GM23338 (cell line): Measurements from ENCODE around the gene USP3. TPM values are rescaled to one million over a fixed set of nuclear protein-coding genes. Genes with fewer than 3 reads are reported as not detected.

Experiments
- ATAC-seq: fragments of 200-7000 bp; cut with Tn5 transposase; 3 replicates; pipeline ENCODE4 v1.9.1; 2020
- DNase-seq: peaks from one replicate; pipeline ENCODE4 v3.0.0-alpha.2; 2015; ENCODE audit warnings: low spot score
- H2AFZ ChIP-seq: fragments of 200-600 bp; sonication (generic); 2 replicates; pipeline ENCODE4 v1.8.0; 2016; ENCODE audit warnings: antibody characterized with exemption, mild to moderate bottlenecking, moderate library complexity
- H3F3A ChIP-seq: fragments of 200-600 bp; sonication (generic); replicated peaks from 2 replicates; pipeline ENCODE4 v1.8.0; 2017; ENCODE audit warnings: antibody characterized with exemption, mixed run types, low read depth
- H3K27ac ChIP-seq: fragments of 200-600 bp; sonication (generic); 2 replicates; pipeline ENCODE4 v1.6.1; 2016; ENCODE audit warnings: low read depth
- H3K27me3 ChIP-seq: fragments of 200-600 bp; sonication (generic); 2 replicates; pipeline ENCODE4 v1.8.0; 2016; ENCODE audit warnings: mild to moderate bottlenecking, mixed run types, moderate library complexity; ENCODE audit not compliant: insufficient read depth
- H3K36me3 ChIP-seq: fragments of 200-600 bp; sonication (generic); 2 replicates; pipeline ENCODE4 v1.8.0; 2016; ENCODE audit warnings: mild to moderate bottlenecking; ENCODE audit not compliant: insufficient read depth
- H3K4me1 ChIP-seq: fragments of 200-600 bp; sonication (generic); 2 replicates; pipeline ENCODE4 v1.8.0; 2016; ENCODE audit warnings: mild to moderate bottlenecking, moderate library complexity; ENCODE audit not compliant: insufficient read depth
- H3K4me2 ChIP-seq: fragments of 200-600 bp; sonication (generic); 2 replicates; pipeline ENCODE4 v1.7.1; 2017; ENCODE audit warnings: mixed run types
- H3K4me3 ChIP-seq: fragments of 200-600 bp; sonication (generic); 2 replicates; pipeline ENCODE4 v1.6.1; 2016; ENCODE audit warnings: mixed run types
- H3K79me2 ChIP-seq: fragments of 200-600 bp; sonication (generic); replicated peaks from 2 replicates; pipeline ENCODE4 v1.8.0; 2017; ENCODE audit warnings: mild to moderate bottlenecking; ENCODE audit not compliant: insufficient read depth
- H3K9me2 ChIP-seq: fragments of 200-600 bp; sonication (generic); 2 replicates; pipeline ENCODE4 v1.8.0; 2017; ENCODE audit not compliant: insufficient read depth
- H4K20me1 ChIP-seq: fragments of 200-600 bp; sonication (generic); replicated peaks from 2 replicates; pipeline ENCODE4 v1.8.0; 2017; ENCODE audit warnings: mild to moderate bottlenecking; ENCODE audit not compliant: insufficient read depth
- H3K27ac Mint-ChIP-seq: 2 replicates; pipeline ENCODE4 v1.8.0; 2020; ENCODE audit warnings: inconsistent platforms, mild to moderate bottlenecking, moderate library complexity, mixed read lengths
- H3K27me3 Mint-ChIP-seq: 3 replicates; pipeline ENCODE4 v1.8.0; 2022; ENCODE audit warnings: low read depth, mild to moderate bottlenecking, moderate library complexity, mixed read lengths, inconsistent platforms; ENCODE audit not compliant: insufficient read depth, poor library complexity
- H3K36me3 Mint-ChIP-seq: 3 replicates; pipeline ENCODE4 v1.8.0; 2021; ENCODE audit warnings: low read depth, mild to moderate bottlenecking, inconsistent platforms, moderate library complexity, mixed read lengths
- H3K4me1 Mint-ChIP-seq: 3 replicates; pipeline ENCODE4 v1.8.0; 2020; ENCODE audit warnings: mild to moderate bottlenecking, inconsistent platforms, mixed read lengths
- H3K4me3 Mint-ChIP-seq: 3 replicates; pipeline ENCODE4 v1.8.0; 2021; ENCODE audit warnings: moderate library complexity, mild to moderate bottlenecking, inconsistent platforms, mixed read lengths
- H3K9me3 Mint-ChIP-seq: 3 replicates; pipeline ENCODE4 v1.8.0; 2020; ENCODE audit warnings: moderate library complexity, mild to moderate bottlenecking, inconsistent platforms, mixed read lengths
- CREB1 ChIP-seq: fragments of 250-450 bp; sonication (Bioruptor Pico); IDR thresholded peaks from 2 replicates; pipeline ENCODE4 v1.5.0; 2020; ENCODE audit warnings: low read depth, mild to moderate bottlenecking, moderate library complexity
- ETS1 ChIP-seq: IDR thresholded peaks from 2 replicates; pipeline ENCODE4 v1.6.1; 2016; ENCODE audit warnings: antibody characterized with exemption
- EZH2 ChIP-seq: fragments of 200-600 bp; sonication (generic); IDR thresholded peaks from one replicate; pipeline ENCODE4 v1.8.0; 2017; ENCODE audit warnings: antibody characterized with exemption, mild to moderate bottlenecking, low read depth; ENCODE audit not compliant: unreplicated experiment
- EZH2phosphoT487 ChIP-seq: fragments of 200-600 bp; sonication (generic); IDR thresholded peaks from one replicate; pipeline ENCODE4 v1.8.1; 2018; ENCODE audit warnings: antibody characterized with exemption; ENCODE audit not compliant: unreplicated experiment
- JUNB ChIP-seq: IDR thresholded peaks from one replicate; pipeline ENCODE4 v1.6.1; 2016; ENCODE audit warnings: antibody characterized with exemption; ENCODE audit not compliant: unreplicated experiment
- NANOG ChIP-seq: IDR thresholded peaks from 2 replicates; pipeline ENCODE4 v1.6.1; 2016; ENCODE audit warnings: antibody characterized with exemption, borderline replicate concordance
- POLR2AphosphoS5 ChIP-seq: IDR thresholded peaks from 2 replicates; pipeline ENCODE4 v1.6.1; 2016; ENCODE audit warnings: antibody characterized with exemption, low read depth
- REST ChIP-seq: IDR thresholded peaks from one replicate; pipeline ENCODE4 v1.6.1; 2018; ENCODE audit warnings: antibody characterized with exemption; ENCODE audit not compliant: unreplicated experiment
- STAT1 ChIP-seq: IDR thresholded peaks from one replicate; pipeline ENCODE4 v1.6.1; 2016; ENCODE audit warnings: antibody characterized with exemption; ENCODE audit not compliant: unreplicated experiment
- ZNF114 ChIP-seq: fragments of 250-450 bp; sonication (Bioruptor Pico); IDR thresholded peaks from 2 replicates; pipeline ENCODE4 v1.5.0; 2020; ENCODE audit warnings: mild to moderate bottlenecking, moderate library complexity
- ZNF331 ChIP-seq: fragments of 250-450 bp; sonication (Bioruptor Pico); IDR thresholded peaks from 2 replicates; pipeline ENCODE4 v1.5.0; 2020; ENCODE audit warnings: low read depth, mild to moderate bottlenecking, moderate library complexity
- polyA plus RNA-seq: library from polyadenylated mRNA; unstranded; fragments of >200 nt; fragmentation: Nextera tagmentation; extraction: Ambion mirVana; gene quantifications from 2 replicates; pipeline ENCODE4 v1.2.1, GENCODE V29; 2016
- total RNA-seq: library from RNA; depleted of rRNA; stranded (reverse); fragments of >200 nt; shearing (Covaris generic); gene quantifications from 2 replicates; pipeline ENCODE4 v1.2.3, GENCODE V29; 2014
- TF ChIP-seq, protein P1 (sequence below), 2 experiments: fragments of 200-600 bp in 1 of 2; sonication (generic) in 1 of 2; conservative IDR thresholded peaks; 2 replicates each; pipeline versions ENCODE4 v1.5.1 to v1.6.1; 2016 to 2017; ENCODE audit warnings: antibody characterized with exemption in 2 of 2, low read depth in 2 of 2, mild to moderate bottlenecking in 2 of 2, moderate library complexity in 1 of 2
- TF ChIP-seq, protein P2 (sequence below): fragments of 250-450 bp; sonication (Bioruptor Pico); IDR thresholded peaks from 2 replicates; pipeline ENCODE4 v1.5.0; 2020; ENCODE audit warnings: mild to moderate bottlenecking, moderate library complexity

USP3 gene
- total and polyA plus RNA-seq, 2 experiments from 2014 or later: 9.7 to 9.9 TPM

GRCh38 chr15:63493436-63493835, 11.0 kb upstream of the USP3 start:
- H3K4me1 Mint-ChIP-seq: peaks cover 40% of the 10 kb centered on the region
- no peak; the same call in 2 of the 3 replicates for ATAC-seq
- no peak overlapping the region for H3K4me3 Mint-ChIP-seq

More at GRCh38 chr15:63493436-63493835, 11.0 kb upstream of the USP3 start:
- no peak overlapping the region for H3K27ac ChIP-seq
- H4K20me1 ChIP-seq: no peaks in the 10 kb centered on the region
- H3K4me3 ChIP-seq: no peak overlapping the region
- no peaks in the 10 kb centered on the region for H3K36me3 ChIP-seq
- peaks cover 37% of the 10 kb centered on the region for H3K4me1 ChIP-seq
- H2AFZ ChIP-seq: no peak overlapping the region; the same call in 1 of the 2 replicates
- DNase-seq: no peak
- Mint-ChIP-seq H3K36me3 (no peaks in the 10 kb centered on the region), H3K27ac (no peak overlapping the region), H3K27me3 (peaks cover 15% of the 10 kb centered on the region), H3K9me3 (no peaks in the 10 kb centered on the region)
- no peaks in the 10 kb centered on the region for H3K9me2 ChIP-seq
- peaks cover 7% of the 10 kb centered on the region for H3F3A ChIP-seq
- TF ChIP-seq, protein P1, sequence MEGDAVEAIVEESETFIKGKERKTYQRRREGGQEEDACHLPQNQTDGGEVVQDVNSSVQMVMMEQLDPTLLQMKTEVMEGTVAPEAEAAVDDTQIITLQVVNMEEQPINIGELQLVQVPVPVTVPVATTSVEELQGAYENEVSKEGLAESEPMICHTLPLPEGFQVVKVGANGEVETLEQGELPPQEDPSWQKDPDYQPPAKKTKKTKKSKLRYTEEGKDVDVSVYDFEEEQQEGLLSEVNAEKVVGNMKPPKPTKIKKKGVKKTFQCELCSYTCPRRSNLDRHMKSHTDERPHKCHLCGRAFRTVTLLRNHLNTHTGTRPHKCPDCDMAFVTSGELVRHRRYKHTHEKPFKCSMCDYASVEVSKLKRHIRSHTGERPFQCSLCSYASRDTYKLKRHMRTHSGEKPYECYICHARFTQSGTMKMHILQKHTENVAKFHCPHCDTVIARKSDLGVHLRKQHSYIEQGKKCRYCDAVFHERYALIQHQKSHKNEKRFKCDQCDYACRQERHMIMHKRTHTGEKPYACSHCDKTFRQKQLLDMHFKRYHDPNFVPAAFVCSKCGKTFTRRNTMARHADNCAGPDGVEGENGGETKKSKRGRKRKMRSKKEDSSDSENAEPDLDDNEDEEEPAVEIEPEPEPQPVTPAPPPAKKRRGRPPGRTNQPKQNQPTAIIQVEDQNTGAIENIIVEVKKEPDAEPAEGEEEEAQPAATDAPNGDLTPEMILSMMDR (conservative IDR thresholded peaks at IDR 0.05; ENCODE audit: low read depth in 2 of 2): no peak
- TF ChIP-seq POLR2AphosphoS5 (no peak), ZNF331 (CRISPR knock-in tag) (no peak), EZH2 (no peak), EZH2phosphoT487 (no peak), REST (no peak), STAT1 (no peak), JUNB (no peak), NANOG (no peak), ETS1 (no peak), CREB1 (CRISPR knock-in tag) (no peak), ZNF114 (CRISPR knock-in tag) (no peak)
- TF ChIP-seq, protein P2, sequence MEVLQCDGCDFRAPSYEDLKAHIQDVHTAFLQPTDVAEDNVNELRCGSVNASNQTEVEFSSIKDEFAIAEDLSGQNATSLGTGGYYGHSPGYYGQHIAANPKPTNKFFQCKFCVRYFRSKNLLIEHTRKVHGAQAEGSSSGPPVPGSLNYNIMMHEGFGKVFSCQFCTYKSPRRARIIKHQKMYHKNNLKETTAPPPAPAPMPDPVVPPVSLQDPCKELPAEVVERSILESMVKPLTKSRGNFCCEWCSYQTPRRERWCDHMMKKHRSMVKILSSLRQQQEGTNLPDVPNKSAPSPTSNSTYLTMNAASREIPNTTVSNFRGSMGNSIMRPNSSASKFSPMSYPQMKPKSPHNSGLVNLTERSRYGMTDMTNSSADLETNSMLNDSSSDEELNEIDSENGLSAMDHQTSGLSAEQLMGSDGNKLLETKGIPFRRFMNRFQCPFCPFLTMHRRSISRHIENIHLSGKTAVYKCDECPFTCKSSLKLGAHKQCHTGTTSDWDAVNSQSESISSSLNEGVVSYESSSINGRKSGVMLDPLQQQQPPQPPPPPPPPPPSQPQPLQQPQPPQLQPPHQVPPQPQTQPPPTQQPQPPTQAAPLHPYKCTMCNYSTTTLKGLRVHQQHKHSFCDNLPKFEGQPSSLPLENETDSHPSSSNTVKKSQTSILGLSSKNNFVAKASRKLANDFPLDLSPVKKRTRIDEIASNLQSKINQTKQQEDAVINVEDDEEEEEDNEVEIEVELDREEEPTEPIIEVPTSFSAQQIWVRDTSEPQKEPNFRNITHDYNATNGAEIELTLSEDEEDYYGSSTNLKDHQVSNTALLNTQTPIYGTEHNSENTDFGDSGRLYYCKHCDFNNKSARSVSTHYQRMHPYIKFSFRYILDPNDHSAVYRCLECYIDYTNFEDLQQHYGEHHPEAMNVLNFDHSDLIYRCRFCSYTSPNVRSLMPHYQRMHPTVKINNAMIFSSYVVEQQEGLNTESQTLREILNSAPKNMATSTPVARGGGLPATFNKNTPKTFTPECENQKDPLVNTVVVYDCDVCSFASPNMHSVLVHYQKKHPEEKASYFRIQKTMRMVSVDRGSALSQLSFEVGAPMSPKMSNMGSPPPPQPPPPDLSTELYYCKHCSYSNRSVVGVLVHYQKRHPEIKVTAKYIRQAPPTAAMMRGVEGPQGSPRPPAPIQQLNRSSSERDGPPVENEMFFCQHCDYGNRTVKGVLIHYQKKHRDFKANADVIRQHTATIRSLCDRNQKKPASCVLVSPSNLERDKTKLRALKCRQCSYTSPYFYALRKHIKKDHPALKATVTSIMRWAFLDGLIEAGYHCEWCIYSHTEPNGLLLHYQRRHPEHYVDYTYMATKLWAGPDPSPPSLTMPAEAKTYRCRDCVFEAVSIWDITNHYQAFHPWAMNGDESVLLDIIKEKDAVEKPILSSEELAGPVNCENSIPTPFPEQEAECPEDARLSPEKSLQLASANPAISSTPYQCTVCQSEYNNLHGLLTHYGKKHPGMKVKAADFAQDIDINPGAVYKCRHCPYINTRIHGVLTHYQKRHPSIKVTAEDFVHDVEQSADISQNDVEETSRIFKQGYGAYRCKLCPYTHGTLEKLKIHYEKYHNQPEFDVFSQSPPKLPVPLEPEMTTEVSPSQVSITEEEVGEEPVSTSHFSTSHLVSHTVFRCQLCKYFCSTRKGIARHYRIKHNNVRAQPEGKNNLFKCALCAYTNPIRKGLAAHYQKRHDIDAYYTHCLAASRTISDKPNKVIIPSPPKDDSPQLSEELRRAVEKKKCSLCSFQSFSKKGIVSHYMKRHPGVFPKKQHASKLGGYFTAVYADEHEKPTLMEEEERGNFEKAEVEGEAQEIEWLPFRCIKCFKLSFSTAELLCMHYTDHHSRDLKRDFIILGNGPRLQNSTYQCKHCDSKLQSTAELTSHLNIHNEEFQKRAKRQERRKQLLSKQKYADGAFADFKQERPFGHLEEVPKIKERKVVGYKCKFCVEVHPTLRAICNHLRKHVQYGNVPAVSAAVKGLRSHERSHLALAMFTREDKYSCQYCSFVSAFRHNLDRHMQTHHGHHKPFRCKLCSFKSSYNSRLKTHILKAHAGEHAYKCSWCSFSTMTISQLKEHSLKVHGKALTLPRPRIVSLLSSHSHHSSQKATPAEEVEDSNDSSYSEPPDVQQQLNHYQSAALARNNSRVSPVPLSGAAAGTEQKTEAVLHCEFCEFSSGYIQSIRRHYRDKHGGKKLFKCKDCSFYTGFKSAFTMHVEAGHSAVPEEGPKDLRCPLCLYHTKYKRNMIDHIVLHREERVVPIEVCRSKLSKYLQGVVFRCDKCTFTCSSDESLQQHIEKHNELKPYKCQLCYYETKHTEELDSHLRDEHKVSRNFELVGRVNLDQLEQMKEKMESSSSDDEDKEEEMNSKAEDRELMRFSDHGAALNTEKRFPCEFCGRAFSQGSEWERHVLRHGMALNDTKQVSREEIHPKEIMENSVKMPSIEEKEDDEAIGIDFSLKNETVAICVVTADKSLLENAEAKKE: no peak
- H3K4me2 ChIP-seq: peak overlapping the region; percentile 38; the same call in 1 of the 2 replicates
- peaks cover 68% of the 10 kb centered on the region for H3K27me3 ChIP-seq
- H3K79me2 ChIP-seq: no peaks in the 10 kb centered on the region
